ENCODE data around the gene C1orf21.

DNA sequence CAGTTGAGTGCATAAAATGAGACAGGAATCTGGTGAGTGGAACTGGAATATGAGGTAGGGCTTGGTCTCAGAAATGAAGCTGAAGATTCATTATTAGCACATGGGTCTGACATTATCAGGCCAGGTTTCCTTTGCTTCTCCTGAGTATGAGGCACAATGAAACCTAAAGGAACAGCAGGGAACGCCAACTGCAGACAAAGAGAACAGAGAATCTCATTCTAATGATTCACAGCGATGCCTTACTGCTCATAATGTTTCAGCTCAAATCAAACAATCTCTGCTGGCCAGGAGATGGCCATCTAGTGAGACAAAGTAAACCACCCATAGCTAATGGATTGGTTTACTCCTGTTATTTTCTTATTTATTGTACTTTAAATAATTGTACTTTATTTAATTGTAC lies 133.5 kb downstream of the C1orf21 start:
- TF ChIP-seq, protein P1, sequence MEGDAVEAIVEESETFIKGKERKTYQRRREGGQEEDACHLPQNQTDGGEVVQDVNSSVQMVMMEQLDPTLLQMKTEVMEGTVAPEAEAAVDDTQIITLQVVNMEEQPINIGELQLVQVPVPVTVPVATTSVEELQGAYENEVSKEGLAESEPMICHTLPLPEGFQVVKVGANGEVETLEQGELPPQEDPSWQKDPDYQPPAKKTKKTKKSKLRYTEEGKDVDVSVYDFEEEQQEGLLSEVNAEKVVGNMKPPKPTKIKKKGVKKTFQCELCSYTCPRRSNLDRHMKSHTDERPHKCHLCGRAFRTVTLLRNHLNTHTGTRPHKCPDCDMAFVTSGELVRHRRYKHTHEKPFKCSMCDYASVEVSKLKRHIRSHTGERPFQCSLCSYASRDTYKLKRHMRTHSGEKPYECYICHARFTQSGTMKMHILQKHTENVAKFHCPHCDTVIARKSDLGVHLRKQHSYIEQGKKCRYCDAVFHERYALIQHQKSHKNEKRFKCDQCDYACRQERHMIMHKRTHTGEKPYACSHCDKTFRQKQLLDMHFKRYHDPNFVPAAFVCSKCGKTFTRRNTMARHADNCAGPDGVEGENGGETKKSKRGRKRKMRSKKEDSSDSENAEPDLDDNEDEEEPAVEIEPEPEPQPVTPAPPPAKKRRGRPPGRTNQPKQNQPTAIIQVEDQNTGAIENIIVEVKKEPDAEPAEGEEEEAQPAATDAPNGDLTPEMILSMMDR (conservative IDR thresholded peaks at IDR 0.05; ENCODE audit: low read depth, low read length), result no peak
- TF ChIP-seq RAD21 (IDR thresholded peaks at IDR 0.05; ENCODE audit: low read length) (no peak), POLR2A (IDR thresholded peaks at IDR 0.05; ENCODE audit: low read depth, low read length) (no peak), CEBPB (IDR thresholded peaks at IDR 0.05; ENCODE audit: low read depth, low read length) (no peak), MXI1 (IDR thresholded peaks at IDR 0.05; ENCODE audit: borderline replicate concordance, low read depth, low read length) (no peak)
